ENCODE measurements around the gene RTN4IP1. TPM values are rescaled to one million over a fixed set of nuclear protein-coding genes. Genes with fewer than 3 reads are reported as not detected.

Gene RTN4IP1
- total and polyA plus RNA-seq, 9 of the 15 experiments (the other 6 are each of a cell fraction or from before 2014, with no cell fraction given): 17.9 to 46.0 (median 22.2) TPM

DNA sequence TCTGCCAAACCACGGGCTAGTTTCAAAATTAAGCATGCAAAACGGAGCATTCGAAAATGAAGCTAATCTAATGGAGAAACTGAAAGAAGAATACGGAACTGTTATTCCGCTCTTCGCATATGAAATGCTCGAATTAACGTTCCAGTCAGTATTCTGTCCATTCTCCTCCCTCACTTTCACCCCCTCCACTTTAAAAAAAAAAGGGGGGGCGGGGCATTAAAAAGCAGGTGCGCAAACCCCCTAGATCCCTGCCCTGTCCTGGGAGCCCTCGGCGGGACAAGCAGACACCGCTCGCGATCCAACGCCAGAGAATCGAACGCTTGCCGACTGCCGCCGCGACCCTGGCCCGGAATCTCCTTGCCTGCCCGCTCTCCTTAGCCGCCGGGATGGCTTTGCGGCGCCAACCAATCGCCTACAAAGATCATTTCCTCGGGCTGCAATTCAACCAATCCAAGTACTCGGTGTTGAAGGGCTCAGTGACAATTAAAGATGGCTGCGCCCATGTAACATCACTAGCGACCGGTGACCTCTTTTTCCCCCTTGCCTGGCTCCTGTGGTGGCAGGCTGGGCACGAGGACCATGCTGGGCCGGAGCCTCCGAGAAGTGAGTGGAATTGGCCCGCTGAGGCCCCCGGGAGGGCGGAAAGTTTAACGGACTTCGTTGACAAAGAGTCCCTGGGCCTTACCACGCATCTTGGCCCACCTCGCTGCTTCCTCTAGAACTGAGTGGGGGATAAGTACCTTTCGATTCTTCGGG is at the start of gene RTN4IP1, which contains the start of gene QRSL1 (continued):
- TF ChIP-seq BACH1 (tag; IDR thresholded peaks at IDR 0.05) (no peak), ASH1L (IDR thresholded peaks at IDR 0.05; ENCODE audit: borderline replicate concordance, low read depth, partially characterized antibody) (peak; percentile 92), ZNF436 (CRISPR knock-in tag; IDR thresholded peaks at IDR 0.05) (no peak), ZNF347 (CRISPR knock-in tag; IDR thresholded peaks at IDR 0.05; ENCODE audit: low read depth) (no peak), MCM2 (IDR thresholded peaks at IDR 0.05; ENCODE audit: low read depth) (no peak), HDAC1 (IDR thresholded peaks at IDR 0.05) (peak; percentile 25 to 95; a peak in 3 of 4 replicates), MCM5 (IDR thresholded peaks at IDR 0.05; ENCODE audit: low read depth) (no peak), TFAM (CRISPR knock-in tag; conservative IDR thresholded peaks at IDR 0.05) (no peak), NFIX (CRISPR knock-in tag; IDR thresholded peaks at IDR 0.05; ENCODE audit: low read depth) (no peak), POLR2AphosphoS5 (IDR thresholded peaks at IDR 0.05; ENCODE audit: control insufficient read depth, insufficient read depth, low read depth, low read length) (peak; percentile 58; the same call in 1 of the 2 replicates), POLR2A (conservative IDR thresholded peaks at IDR 0.05) (peak; percentile 82), ETS2 (tag; IDR thresholded peaks at IDR 0.05; ENCODE audit: borderline replicate concordance, poor library complexity, severe bottlenecking) (no peak), XRCC5 (IDR thresholded peaks at IDR 0.05; ENCODE audit: low read depth, low read length) (0 out of 2 replicates have a peak, but pooled peaks have one; percentile 23), KAT8 (IDR thresholded peaks at IDR 0.05; ENCODE audit: low read depth) (peak; percentile 68; the same call in 1 of the 2 replicates), POLR2AphosphoS2 (IDR thresholded peaks at IDR 0.05; ENCODE audit: low read length) (no peak), FIP1L1 (IDR thresholded peaks at IDR 0.05; ENCODE audit: low read depth, low read length, poor library complexity, severe bottlenecking) (no peak), CEBPB (tag; IDR thresholded peaks at IDR 0.05) (no peak), PYGO2 (tag; IDR thresholded peaks at IDR 0.05) (no peak), MBD2 (IDR thresholded peaks at IDR 0.05; ENCODE audit: borderline replicate concordance, low read depth) (peak; percentile 97), SNIP1 (IDR thresholded peaks at IDR 0.05; ENCODE audit: low read depth) (no peak), CCNT2 (IDR thresholded peaks at IDR 0.05; ENCODE audit: borderline replicate concordance, extremely low read depth, insufficient read length, low read depth, low read length) (no peak), EGR1 (conservative IDR thresholded peaks at IDR 0.05) (no peak), NFATC3 (IDR thresholded peaks at IDR 0.05) (no peak)
- TF ChIP-seq, protein P1, sequence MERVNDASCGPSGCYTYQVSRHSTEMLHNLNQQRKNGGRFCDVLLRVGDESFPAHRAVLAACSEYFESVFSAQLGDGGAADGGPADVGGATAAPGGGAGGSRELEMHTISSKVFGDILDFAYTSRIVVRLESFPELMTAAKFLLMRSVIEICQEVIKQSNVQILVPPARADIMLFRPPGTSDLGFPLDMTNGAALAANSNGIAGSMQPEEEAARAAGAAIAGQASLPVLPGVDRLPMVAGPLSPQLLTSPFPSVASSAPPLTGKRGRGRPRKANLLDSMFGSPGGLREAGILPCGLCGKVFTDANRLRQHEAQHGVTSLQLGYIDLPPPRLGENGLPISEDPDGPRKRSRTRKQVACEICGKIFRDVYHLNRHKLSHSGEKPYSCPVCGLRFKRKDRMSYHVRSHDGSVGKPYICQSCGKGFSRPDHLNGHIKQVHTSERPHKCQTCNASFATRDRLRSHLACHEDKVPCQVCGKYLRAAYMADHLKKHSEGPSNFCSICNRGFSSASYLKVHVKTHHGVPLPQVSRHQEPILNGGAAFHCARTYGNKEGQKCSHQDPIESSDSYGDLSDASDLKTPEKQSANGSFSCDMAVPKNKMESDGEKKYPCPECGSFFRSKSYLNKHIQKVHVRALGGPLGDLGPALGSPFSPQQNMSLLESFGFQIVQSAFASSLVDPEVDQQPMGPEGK (CRISPR knock-in tag; IDR thresholded peaks at IDR 0.05; ENCODE audit: borderline replicate concordance): no peak
- TF ChIP-seq, protein P2, sequence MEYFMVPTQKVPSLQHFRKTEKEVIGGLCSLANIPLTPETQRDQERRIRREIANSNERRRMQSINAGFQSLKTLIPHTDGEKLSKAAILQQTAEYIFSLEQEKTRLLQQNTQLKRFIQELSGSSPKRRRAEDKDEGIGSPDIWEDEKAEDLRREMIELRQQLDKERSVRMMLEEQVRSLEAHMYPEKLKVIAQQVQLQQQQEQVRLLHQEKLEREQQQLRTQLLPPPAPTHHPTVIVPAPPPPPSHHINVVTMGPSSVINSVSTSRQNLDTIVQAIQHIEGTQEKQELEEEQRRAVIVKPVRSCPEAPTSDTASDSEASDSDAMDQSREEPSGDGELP (CRISPR knock-in tag; IDR thresholded peaks at IDR 0.05; ENCODE audit: borderline replicate concordance): peak; percentile 48
- TF ChIP-seq, protein P3, sequence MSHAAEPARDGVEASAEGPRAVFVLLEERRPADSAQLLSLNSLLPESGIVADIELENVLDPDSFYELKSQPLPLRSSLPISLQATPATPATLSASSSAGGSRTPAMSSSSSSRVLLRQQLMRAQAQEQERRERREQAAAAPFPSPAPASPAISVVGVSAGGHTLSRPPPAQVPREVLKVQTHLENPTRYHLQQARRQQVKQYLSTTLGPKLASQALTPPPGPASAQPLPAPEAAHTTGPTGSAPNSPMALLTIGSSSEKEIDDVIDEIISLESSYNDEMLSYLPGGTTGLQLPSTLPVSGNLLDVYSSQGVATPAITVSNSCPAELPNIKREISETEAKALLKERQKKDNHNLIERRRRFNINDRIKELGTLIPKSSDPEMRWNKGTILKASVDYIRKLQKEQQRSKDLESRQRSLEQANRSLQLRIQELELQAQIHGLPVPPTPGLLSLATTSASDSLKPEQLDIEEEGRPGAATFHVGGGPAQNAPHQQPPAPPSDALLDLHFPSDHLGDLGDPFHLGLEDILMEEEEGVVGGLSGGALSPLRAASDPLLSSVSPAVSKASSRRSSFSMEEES (CRISPR knock-in tag; IDR thresholded peaks at IDR 0.05): no peak

Data from K562 (cell line).